ENCODE results near the gene ASB18.

DNA sequence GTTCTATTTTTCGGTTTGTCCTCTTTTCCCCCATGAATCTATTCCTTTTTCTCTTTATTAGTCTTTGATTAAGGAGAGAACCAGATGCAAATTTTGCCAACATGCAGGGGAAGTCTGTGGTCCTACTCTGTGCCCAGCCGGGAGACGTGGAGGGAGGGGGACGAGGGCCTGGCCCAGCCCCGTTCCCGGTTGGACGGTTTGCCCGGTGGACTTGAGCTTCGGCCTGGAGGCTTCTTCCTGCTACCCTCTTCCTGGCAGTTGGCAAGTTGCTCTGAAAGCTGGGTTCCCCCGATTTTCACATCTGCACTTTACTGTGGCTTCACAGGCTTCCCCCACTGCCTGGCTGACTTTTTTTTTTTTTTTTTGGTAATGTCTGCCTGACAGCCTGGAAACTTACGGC lies 56.7 kb downstream of the ASB18 start:
- TF ChIP-seq, protein P1, sequence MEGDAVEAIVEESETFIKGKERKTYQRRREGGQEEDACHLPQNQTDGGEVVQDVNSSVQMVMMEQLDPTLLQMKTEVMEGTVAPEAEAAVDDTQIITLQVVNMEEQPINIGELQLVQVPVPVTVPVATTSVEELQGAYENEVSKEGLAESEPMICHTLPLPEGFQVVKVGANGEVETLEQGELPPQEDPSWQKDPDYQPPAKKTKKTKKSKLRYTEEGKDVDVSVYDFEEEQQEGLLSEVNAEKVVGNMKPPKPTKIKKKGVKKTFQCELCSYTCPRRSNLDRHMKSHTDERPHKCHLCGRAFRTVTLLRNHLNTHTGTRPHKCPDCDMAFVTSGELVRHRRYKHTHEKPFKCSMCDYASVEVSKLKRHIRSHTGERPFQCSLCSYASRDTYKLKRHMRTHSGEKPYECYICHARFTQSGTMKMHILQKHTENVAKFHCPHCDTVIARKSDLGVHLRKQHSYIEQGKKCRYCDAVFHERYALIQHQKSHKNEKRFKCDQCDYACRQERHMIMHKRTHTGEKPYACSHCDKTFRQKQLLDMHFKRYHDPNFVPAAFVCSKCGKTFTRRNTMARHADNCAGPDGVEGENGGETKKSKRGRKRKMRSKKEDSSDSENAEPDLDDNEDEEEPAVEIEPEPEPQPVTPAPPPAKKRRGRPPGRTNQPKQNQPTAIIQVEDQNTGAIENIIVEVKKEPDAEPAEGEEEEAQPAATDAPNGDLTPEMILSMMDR (IDR thresholded peaks at IDR 0.05) = no peak
- no peak for TF ChIP-seq POLR2A (IDR thresholded peaks at IDR 0.05)

Data from Peyer's patch (tissue), 4 donors.